ENCODE results near the gene NUDT22.

Gene NUDT22

DNA sequence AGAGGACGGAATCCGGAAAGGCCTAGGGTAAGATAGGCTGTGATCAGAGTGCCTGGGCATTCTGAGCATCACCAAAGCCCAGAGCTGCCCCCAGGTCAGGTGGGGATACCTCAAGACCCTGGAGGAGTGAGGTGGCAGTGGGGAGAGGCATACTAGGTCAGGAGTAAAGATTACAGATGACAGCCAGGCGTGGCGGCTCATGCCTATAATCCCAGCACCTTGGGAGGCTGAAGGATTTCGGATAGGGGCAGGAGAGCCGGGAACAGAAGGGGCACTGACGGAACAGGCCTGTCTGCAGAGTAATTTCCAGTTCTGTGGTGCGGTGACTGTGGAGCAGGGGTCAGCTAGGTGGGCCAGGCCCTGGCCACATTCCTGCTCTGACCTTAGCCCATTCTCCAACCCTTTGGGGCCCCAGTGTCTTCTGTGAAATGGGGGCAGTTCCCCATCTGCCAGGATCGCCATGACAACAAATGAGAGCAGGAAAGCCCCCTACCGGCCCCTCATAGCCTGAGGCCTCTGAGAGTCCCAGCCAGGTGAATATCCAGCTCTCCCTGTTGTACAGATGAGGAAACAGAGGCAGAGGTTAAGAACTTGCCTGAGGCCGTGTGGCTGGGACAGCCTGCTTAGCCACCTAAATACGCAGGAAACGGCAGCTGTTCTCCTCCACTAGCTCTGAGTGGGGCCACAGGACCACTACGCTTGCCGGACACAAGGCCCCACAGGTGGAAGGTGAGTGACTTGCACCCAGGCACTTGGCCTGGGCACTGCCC lies 49.1 kb downstream of the NUDT22 start:
- Histone ChIP-seq H3K4me2 (ENCODE audit: low read length) (no peak overlapping the region), H3K27ac (ENCODE audit: low read depth, low read length) (no peak overlapping the region), H3K4me1 (ENCODE audit: control insufficient read depth, low read length) (peaks cover 11% of the 10 kb centered on the region), H3K9me3 (ENCODE audit: control insufficient read depth, insufficient read depth, low read length) (no peaks in the 10 kb centered on the region), H3K4me3 (ENCODE audit: low read length) (no peak overlapping the region), H3K9me2 (replicated peaks; ENCODE audit: control insufficient read depth, low read length) (no peaks in the 10 kb centered on the region), H3F3A (ENCODE audit: control insufficient read depth, insufficient read depth) (peaks cover 8% of the 10 kb centered on the region), H3K79me2 (ENCODE audit: control insufficient read depth, low read length) (peaks cover 19% of the 10 kb centered on the region), H3K27me3 (ENCODE audit: control insufficient read depth, low read length) (no peaks in the 10 kb centered on the region), H3K36me3 (ENCODE audit: control insufficient read depth, low read length) (peaks cover 23% of the 10 kb centered on the region), H4K20me1 (ENCODE audit: control insufficient read depth, insufficient read depth, low read depth, low read length) (no peaks in the 10 kb centered on the region)
- no peak for TF ChIP-seq CTCF (IDR thresholded peaks at IDR 0.05; ENCODE audit: low read depth, low read length, poor library complexity, severe bottlenecking)
- TF ChIP-seq EZH2phosphoT487 (IDR thresholded peaks at IDR 0.05; ENCODE audit: borderline replicate concordance, low read length) = no peak

DNA sequence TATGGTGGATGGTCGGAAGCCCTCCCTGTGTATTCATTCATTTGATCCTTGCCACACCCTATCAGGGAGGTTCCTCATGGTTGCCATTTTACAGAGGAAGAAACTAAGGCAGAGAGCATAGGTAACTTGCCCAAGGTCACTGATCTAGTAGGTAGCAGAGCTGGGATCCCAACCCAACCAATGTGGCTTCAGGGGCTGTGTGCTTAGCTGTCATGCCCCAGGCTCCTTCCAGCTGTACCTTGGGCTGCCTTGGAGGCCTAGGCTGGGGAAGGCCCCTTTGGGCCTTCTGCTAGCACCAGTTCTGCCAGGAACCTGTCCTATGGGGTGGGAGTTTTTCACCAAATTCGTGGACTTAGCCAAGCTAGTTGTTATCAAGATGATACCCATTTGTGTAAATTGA lies 49.8 kb downstream of the NUDT22 start:
- H3K27me3 ChIP-seq (ENCODE audit: control insufficient read depth, low read length) = no peaks in the 10 kb centered on the region
- peaks cover 11% of the 10 kb centered on the region for H3K4me1 ChIP-seq (ENCODE audit: control insufficient read depth, low read length)
- H3K4me2 ChIP-seq (ENCODE audit: low read length) = no peak overlapping the region
- no peaks in the 10 kb centered on the region for H3K9me3 ChIP-seq (ENCODE audit: control insufficient read depth, insufficient read depth, low read length)
- H3K79me2 ChIP-seq (ENCODE audit: control insufficient read depth, low read length) = peaks cover 14% of the 10 kb centered on the region
- H3F3A ChIP-seq (ENCODE audit: control insufficient read depth, insufficient read depth) = peaks cover 8% of the 10 kb centered on the region
- no peaks in the 10 kb centered on the region for H3K9me2 ChIP-seq (replicated peaks; ENCODE audit: control insufficient read depth, low read length)
- H3K27ac ChIP-seq (ENCODE audit: low read depth, low read length) = no peak overlapping the region
- no peak overlapping the region for H3K4me3 ChIP-seq (ENCODE audit: low read length)
- peaks cover 18% of the 10 kb centered on the region for H3K36me3 ChIP-seq (ENCODE audit: control insufficient read depth, low read length)
- H4K20me1 ChIP-seq (ENCODE audit: control insufficient read depth, insufficient read depth, low read depth, low read length) = no peaks in the 10 kb centered on the region
- no peak for TF ChIP-seq EZH2phosphoT487 (IDR thresholded peaks at IDR 0.05; ENCODE audit: borderline replicate concordance, low read length)
- no peak for TF ChIP-seq CTCF (IDR thresholded peaks at IDR 0.05; ENCODE audit: low read depth, low read length, poor library complexity, severe bottlenecking)

- H3F3A ChIP-seq (ENCODE audit: control insufficient read depth, insufficient read depth) = peaks cover 8% of the 10 kb centered on the region
- no peaks in the 10 kb centered on the region for H3K9me3 ChIP-seq (ENCODE audit: control insufficient read depth, insufficient read depth, low read length)
- H3K4me3 ChIP-seq (ENCODE audit: low read length) = no peak overlapping the region
- peaks cover 14% of the 10 kb centered on the region; the same call in 1 of the 2 replicates for H3K36me3 ChIP-seq (ENCODE audit: control insufficient read depth, low read length)
- TF ChIP-seq CTCF (IDR thresholded peaks at IDR 0.05; ENCODE audit: low read depth, low read length, poor library complexity, severe bottlenecking) (no peak), EZH2phosphoT487 (IDR thresholded peaks at IDR 0.05; ENCODE audit: borderline replicate concordance, low read length) (no peak)
- H3K4me2 ChIP-seq (ENCODE audit: low read length) = no peak overlapping the region
- no peaks in the 10 kb centered on the region for H3K9me2 ChIP-seq (replicated peaks; ENCODE audit: control insufficient read depth, low read length)
- no peaks in the 10 kb centered on the region for H4K20me1 ChIP-seq (ENCODE audit: control insufficient read depth, insufficient read depth, low read depth, low read length)
- no peak overlapping the region for H3K27ac ChIP-seq (ENCODE audit: low read depth, low read length)
- H3K27me3 ChIP-seq (ENCODE audit: control insufficient read depth, low read length) = no peaks in the 10 kb centered on the region
- peaks cover 9% of the 10 kb centered on the region for H3K79me2 ChIP-seq (ENCODE audit: control insufficient read depth, low read length)
- H3K4me1 ChIP-seq (ENCODE audit: control insufficient read depth, low read length) = peaks cover 7% of the 10 kb centered on the region
Measured at GRCh38 chr11:64276653-64277431, 50.8 kb downstream of the NUDT22 start.

Measured in DOHH2 (cell line).